ENCODE results near the gene DPYD.

DPYD gene

GRCh38 chr1:97784661-97785060, 136.2 kb downstream of the DPYD start:
- Histone ChIP-seq H3K9me3 (ENCODE audit: control insufficient read depth, insufficient read depth, low read depth, low read length) (no peaks in the 10 kb centered on the region), H3K4me1 (ENCODE audit: control insufficient read depth, insufficient read depth, low read length) (no peaks in the 10 kb centered on the region), H3K27me3 (ENCODE audit: control insufficient read depth, insufficient read depth, low read length) (no peaks in the 10 kb centered on the region), H3K27ac (ENCODE audit: low read depth, low read length) (no peak overlapping the region), H3K36me3 (ENCODE audit: control insufficient read depth, insufficient read depth, low read length) (no peaks in the 10 kb centered on the region), H3K4me3 (ENCODE audit: low read depth, low read length) (no peak overlapping the region), H3K9ac (ENCODE audit: low read length) (no peak overlapping the region)

GRCh38 chr1:97783751-97784150, 137.1 kb downstream of the DPYD start:
- H3K9ac ChIP-seq (ENCODE audit: low read length), result no peak overlapping the region
- H3K4me3 ChIP-seq (ENCODE audit: low read depth, low read length), result no peak overlapping the region
- H3K27ac ChIP-seq (ENCODE audit: low read depth, low read length), result no peak overlapping the region
- H3K4me1 ChIP-seq (ENCODE audit: control insufficient read depth, insufficient read depth, low read length), result no peaks in the 10 kb centered on the region
- no peaks in the 10 kb centered on the region for H3K36me3 ChIP-seq (ENCODE audit: control insufficient read depth, insufficient read depth, low read length)
- H3K27me3 ChIP-seq (ENCODE audit: control insufficient read depth, insufficient read depth, low read length), result no peaks in the 10 kb centered on the region
- no peaks in the 10 kb centered on the region for H3K9me3 ChIP-seq (ENCODE audit: control insufficient read depth, insufficient read depth, low read depth, low read length)

- Histone ChIP-seq H3K4me1 (ENCODE audit: control insufficient read depth, insufficient read depth, low read length) (no peaks in the 10 kb centered on the region), H3K4me3 (ENCODE audit: low read depth, low read length) (no peak overlapping the region), H3K27me3 (ENCODE audit: control insufficient read depth, insufficient read depth, low read length) (no peaks in the 10 kb centered on the region), H3K9me3 (ENCODE audit: control insufficient read depth, insufficient read depth, low read depth, low read length) (no peaks in the 10 kb centered on the region), H3K27ac (ENCODE audit: low read depth, low read length) (no peak overlapping the region), H3K9ac (ENCODE audit: low read length) (no peak overlapping the region), H3K36me3 (ENCODE audit: control insufficient read depth, insufficient read depth, low read length) (no peaks in the 10 kb centered on the region)
Measured at GRCh38 chr1:97781762-97782337, 139.0 kb downstream of the DPYD start.

- H3K36me3 ChIP-seq (ENCODE audit: control insufficient read depth, insufficient read depth, low read length), result no peaks in the 10 kb centered on the region
- H3K27ac ChIP-seq (ENCODE audit: low read depth, low read length), result no peak overlapping the region
- H3K4me1 ChIP-seq (ENCODE audit: control insufficient read depth, insufficient read depth, low read length), result no peaks in the 10 kb centered on the region
- H3K4me3 ChIP-seq (ENCODE audit: low read depth, low read length), result no peak overlapping the region
- H3K27me3 ChIP-seq (ENCODE audit: control insufficient read depth, insufficient read depth, low read length), result no peaks in the 10 kb centered on the region
- H3K9me3 ChIP-seq (ENCODE audit: control insufficient read depth, insufficient read depth, low read depth, low read length), result no peaks in the 10 kb centered on the region
- no peak overlapping the region for H3K9ac ChIP-seq (ENCODE audit: low read length)
Measured at GRCh38 chr1:97780884-97781283, 139.9 kb downstream of the DPYD start.

- H3K4me1 ChIP-seq (ENCODE audit: control insufficient read depth, insufficient read depth, low read length), result no peaks in the 10 kb centered on the region
- H3K27ac ChIP-seq (ENCODE audit: low read depth, low read length), result no peak overlapping the region
- no peaks in the 10 kb centered on the region for H3K27me3 ChIP-seq (ENCODE audit: control insufficient read depth, insufficient read depth, low read length)
- H3K9ac ChIP-seq (ENCODE audit: low read length), result no peak overlapping the region
- H3K9me3 ChIP-seq (ENCODE audit: control insufficient read depth, insufficient read depth, low read depth, low read length), result 0 out of 2 replicates have a peak, but pooled peaks cover 2% of the 10 kb centered on the region
- H3K4me3 ChIP-seq (ENCODE audit: low read depth, low read length), result no peak overlapping the region
- no peaks in the 10 kb centered on the region for H3K36me3 ChIP-seq (ENCODE audit: control insufficient read depth, insufficient read depth, low read length)
Measured at GRCh38 chr1:97778718-97779117, 142.1 kb downstream of the DPYD start.

- H3K4me3 ChIP-seq (ENCODE audit: low read depth, low read length), result no peak overlapping the region
- H3K36me3 ChIP-seq (ENCODE audit: control insufficient read depth, insufficient read depth, low read length), result no peaks in the 10 kb centered on the region
Measured at GRCh38 chr1:97770376-97770775, 150.5 kb downstream of the DPYD start.

GRCh38 chr1:97767381-97767780, 153.5 kb downstream of the DPYD start:
- Histone ChIP-seq H3K4me3 (ENCODE audit: low read depth, low read length) (no peak overlapping the region), H3K36me3 (ENCODE audit: control insufficient read depth, insufficient read depth, low read length) (no peaks in the 10 kb centered on the region), H3K9ac (ENCODE audit: low read length) (no peak overlapping the region), H3K27me3 (ENCODE audit: control insufficient read depth, insufficient read depth, low read length) (no peaks in the 10 kb centered on the region), H3K9me3 (ENCODE audit: control insufficient read depth, insufficient read depth, low read depth, low read length) (no peaks in the 10 kb centered on the region), H3K4me1 (ENCODE audit: control insufficient read depth, insufficient read depth, low read length) (no peaks in the 10 kb centered on the region), H3K27ac (ENCODE audit: low read depth, low read length) (no peak overlapping the region)

More at GRCh38 chr1:97770376-97770775, 150.5 kb downstream of the DPYD start:
- no peaks in the 10 kb centered on the region for H3K27me3 ChIP-seq (ENCODE audit: control insufficient read depth, insufficient read depth, low read length)
- H3K27ac ChIP-seq (ENCODE audit: low read depth, low read length), result no peak overlapping the region
- H3K4me1 ChIP-seq (ENCODE audit: control insufficient read depth, insufficient read depth, low read length), result no peaks in the 10 kb centered on the region
- H3K9me3 ChIP-seq (ENCODE audit: control insufficient read depth, insufficient read depth, low read depth, low read length), result peaks cover 6% of the 10 kb centered on the region; the same call in 1 of the 2 replicates
- H3K9ac ChIP-seq (ENCODE audit: low read length), result no peak overlapping the region

- no peaks in the 10 kb centered on the region for H3K4me1 ChIP-seq (ENCODE audit: control insufficient read depth, insufficient read depth, low read length)
- H3K27ac ChIP-seq (ENCODE audit: low read depth, low read length), result no peak overlapping the region
- no peaks in the 10 kb centered on the region for H3K36me3 ChIP-seq (ENCODE audit: control insufficient read depth, insufficient read depth, low read length)
- no peaks in the 10 kb centered on the region for H3K27me3 ChIP-seq (ENCODE audit: control insufficient read depth, insufficient read depth, low read length)
- H3K9ac ChIP-seq (ENCODE audit: low read length), result no peak overlapping the region
- no peak overlapping the region for H3K4me3 ChIP-seq (ENCODE audit: low read depth, low read length)
- 0 out of 2 replicates have a peak, but pooled peaks cover 2% of the 10 kb centered on the region for H3K9me3 ChIP-seq (ENCODE audit: control insufficient read depth, insufficient read depth, low read depth, low read length)
Measured at GRCh38 chr1:97764991-97765390, 155.8 kb downstream of the DPYD start.

- H3K27me3 ChIP-seq (ENCODE audit: control insufficient read depth, insufficient read depth, low read length), result no peaks in the 10 kb centered on the region
- no peak overlapping the region for H3K4me3 ChIP-seq (ENCODE audit: low read depth, low read length)
- H3K9ac ChIP-seq (ENCODE audit: low read length), result no peak overlapping the region
- no peaks in the 10 kb centered on the region for H3K4me1 ChIP-seq (ENCODE audit: control insufficient read depth, insufficient read depth, low read length)
- H3K9me3 ChIP-seq (ENCODE audit: control insufficient read depth, insufficient read depth, low read depth, low read length), result 0 out of 2 replicates have a peak, but pooled peaks cover 2% of the 10 kb centered on the region
- H3K36me3 ChIP-seq (ENCODE audit: control insufficient read depth, insufficient read depth, low read length), result no peaks in the 10 kb centered on the region
- H3K27ac ChIP-seq (ENCODE audit: low read depth, low read length), result no peak overlapping the region
Measured at GRCh38 chr1:97761637-97762036, 159.2 kb downstream of the DPYD start.

- Histone ChIP-seq H3K9me3 (ENCODE audit: control insufficient read depth, insufficient read depth, low read depth, low read length) (0 out of 2 replicates have a peak, but pooled peaks cover 2% of the 10 kb centered on the region), H3K36me3 (ENCODE audit: control insufficient read depth, insufficient read depth, low read length) (no peaks in the 10 kb centered on the region), H3K9ac (ENCODE audit: low read length) (no peak overlapping the region), H3K27me3 (ENCODE audit: control insufficient read depth, insufficient read depth, low read length) (no peaks in the 10 kb centered on the region), H3K27ac (ENCODE audit: low read depth, low read length) (no peak overlapping the region), H3K4me3 (ENCODE audit: low read depth, low read length) (no peak overlapping the region), H3K4me1 (ENCODE audit: control insufficient read depth, insufficient read depth, low read length) (no peaks in the 10 kb centered on the region)
Measured at GRCh38 chr1:97759078-97759477, 161.8 kb downstream of the DPYD start.

GRCh38 chr1:97758541-97759057, 162.2 kb downstream of the DPYD start:
- H3K4me3 ChIP-seq (ENCODE audit: low read depth, low read length), result no peak overlapping the region
- no peaks in the 10 kb centered on the region for H3K36me3 ChIP-seq (ENCODE audit: control insufficient read depth, insufficient read depth, low read length)
- no peak overlapping the region for H3K9ac ChIP-seq (ENCODE audit: low read length)
- H3K4me1 ChIP-seq (ENCODE audit: control insufficient read depth, insufficient read depth, low read length), result no peaks in the 10 kb centered on the region
- 0 out of 2 replicates have a peak, but pooled peaks cover 2% of the 10 kb centered on the region for H3K9me3 ChIP-seq (ENCODE audit: control insufficient read depth, insufficient read depth, low read depth, low read length)
- H3K27ac ChIP-seq (ENCODE audit: low read depth, low read length), result no peak overlapping the region
- no peaks in the 10 kb centered on the region for H3K27me3 ChIP-seq (ENCODE audit: control insufficient read depth, insufficient read depth, low read length)
